ENCODE data around the gene ZBTB24.

ZBTB24 gene

DNA sequence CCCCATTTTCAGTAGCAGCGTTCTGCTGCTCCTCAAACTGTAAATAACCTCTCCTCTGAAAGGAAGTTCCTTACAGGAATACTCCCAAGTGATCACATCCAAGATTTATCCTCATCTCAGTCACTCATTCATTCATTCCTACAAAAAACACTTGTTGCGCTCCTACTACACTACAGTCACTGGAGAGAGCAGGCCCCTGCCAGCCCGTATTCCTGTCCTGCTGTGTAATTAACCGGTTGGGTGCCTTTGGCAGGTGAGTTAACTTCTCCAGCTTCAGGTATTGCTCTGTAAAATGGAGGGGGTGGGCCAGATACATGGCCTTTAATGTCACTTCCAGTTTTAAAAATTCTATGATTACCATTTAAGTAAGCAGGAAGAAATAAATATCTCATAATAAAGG lies 15.0 kb upstream of the ZBTB24 start:
- DNase-seq = no peak

- DNase-seq = no peak
Measured at GRCh38 chr6:109496036-109496772, 13.2 kb upstream of the ZBTB24 start.

DNA sequence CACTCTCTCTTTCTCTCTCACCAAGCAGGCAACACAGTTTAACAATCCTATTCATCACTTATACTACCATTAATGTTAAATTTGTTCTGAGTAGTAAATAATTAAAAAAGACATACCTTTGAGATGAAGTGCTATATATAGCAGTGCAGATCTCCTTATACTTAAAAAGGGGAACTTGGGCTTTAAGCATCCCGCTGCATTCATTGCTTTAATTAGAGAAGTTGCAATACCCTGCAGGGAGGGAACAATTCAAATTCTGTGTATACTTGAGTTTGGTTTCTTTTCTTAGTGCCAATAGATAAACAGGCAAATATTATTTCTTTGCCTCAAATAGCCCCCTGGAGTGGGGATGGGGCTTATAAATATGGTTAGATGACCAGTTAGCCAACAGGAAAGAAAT lies 10.8 kb upstream of the ZBTB24 start:
- no peak for DNase-seq

DNA sequence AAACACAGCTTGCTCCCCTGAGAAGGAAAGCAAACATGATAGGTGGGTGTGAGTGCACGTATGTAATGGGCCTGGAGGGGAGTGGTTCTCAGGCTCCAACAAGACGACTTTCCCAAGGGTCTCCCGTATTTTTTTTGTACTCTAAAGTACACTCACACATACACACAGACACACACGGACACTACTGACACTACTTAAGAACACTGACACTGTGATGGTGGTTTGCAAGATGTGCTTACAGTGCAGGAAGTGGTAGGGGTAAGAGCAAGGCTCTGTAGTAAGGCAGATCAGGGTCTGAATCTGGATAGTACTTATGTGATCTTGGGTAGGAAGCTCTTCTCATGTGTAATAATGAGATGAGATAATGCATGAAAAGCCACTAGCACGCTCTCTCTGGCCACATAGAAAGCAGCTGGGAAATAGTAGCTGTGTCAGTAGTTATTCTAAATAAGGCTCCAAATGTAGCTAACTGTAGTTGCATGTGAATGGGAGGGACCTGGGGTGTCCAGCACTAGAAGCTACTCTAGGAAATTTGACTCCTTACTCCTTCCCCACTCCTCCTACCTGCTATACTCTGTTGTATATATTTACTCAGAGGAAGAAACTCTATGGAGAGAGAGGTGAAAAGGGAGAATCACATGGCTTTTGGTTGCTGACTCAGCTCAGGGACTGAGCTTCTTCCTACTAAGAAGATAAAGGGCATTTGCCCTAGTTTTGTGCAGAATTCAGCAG lies 8.4 kb upstream of the ZBTB24 start:
- DNase-seq = no peak

- DNase-seq = no peak
Measured at GRCh38 chr6:109490713-109491112, 7.7 kb upstream of the ZBTB24 start.

DNA sequence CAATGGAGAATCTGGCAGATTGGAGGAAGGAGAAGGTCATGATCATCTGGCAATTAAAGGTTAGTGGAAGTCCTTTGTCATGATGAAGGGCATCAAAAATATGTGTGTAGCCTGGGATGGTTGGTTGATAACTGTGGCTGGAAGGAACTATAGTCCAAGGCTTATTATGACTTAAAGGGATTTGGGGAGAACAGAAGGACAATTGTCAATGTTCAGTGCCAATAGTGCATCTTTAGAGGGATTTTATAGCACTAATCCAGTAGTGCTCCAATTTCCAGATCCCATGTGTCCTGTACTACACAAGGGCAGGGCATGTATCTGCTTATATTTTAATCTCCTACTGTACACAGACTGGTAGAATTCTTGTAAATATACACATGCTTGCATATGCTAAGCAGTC lies 5.0 kb upstream of the ZBTB24 start:
- no peak for DNase-seq

DNA sequence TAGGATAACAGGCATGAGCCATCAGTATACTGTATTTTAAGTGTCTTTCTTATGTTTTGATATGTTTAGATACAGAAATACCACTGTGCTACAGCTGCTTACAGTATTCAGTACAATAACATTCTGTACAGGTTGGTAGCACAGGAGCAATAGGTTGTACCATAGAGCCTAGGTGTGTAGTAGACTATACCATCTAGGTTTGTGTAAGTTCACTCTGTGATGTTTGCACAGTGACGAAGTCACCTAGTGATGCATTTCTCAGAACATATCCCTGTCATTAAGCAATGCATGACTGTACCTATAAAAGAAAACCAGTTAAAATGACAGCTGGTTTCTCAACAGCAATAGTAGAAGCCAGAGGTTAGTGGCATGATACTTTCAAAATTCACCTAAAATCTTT lies 3.0 kb upstream of the ZBTB24 start:
- DNase-seq = no peak

DNA sequence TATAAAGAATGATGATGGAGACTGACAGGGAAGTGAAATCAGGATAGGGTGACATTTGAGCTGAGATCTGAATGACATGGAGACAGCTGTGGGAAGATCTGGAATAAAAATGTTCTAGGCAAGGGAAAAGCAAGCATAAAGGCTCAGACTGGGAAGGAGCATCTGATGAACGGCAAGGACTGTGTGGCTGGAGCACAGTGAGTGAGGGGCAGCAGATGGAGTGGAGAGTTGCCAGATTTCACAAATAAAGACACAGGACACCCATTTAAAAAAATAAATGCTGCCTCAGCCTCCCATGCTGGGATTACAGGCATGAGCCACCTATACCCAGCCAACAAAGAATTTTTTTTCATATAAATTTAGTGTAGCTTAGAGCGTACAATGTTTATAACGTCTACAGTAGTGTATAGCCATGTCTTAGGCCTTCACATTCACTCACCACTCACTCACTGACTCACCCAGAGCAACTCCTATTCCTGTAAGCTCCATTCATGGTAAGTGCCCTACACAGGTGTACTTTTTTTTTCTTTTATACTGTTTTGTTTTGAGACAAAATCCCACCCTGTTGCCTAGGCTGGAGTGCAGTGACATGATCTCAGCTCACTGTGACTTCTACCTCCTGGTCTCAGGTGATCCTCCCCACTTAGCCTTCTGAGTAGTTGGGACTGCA lies 2.4 kb upstream of the ZBTB24 start:
- no peak for DNase-seq

- DNase-seq = no peak
Measured at GRCh38 chr6:109484122-109484521, 1.1 kb upstream of the ZBTB24 start.

DNA sequence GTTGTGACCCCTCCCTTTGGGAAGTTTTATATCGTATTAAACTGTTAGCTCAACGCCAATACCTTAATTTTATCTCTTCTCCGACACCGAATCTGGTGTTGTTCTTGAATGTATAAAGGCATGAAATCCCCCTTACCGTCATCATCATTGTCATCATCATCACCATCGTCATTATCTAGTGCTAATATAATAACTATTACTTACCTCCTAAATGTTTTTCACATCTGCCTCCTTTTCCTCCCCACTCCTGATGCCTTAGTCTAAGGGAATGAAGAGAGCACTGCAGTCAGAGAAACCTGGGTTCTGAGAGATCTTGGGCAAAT lies 677 bp upstream of the ZBTB24 start:
- no peak for DNase-seq

- no peak for DNase-seq
Measured at GRCh38 chr6:109480993-109481480, 2.0 kb downstream of the ZBTB24 start.

GRCh38 chr6:109478841-109479624 lies 4.0 kb downstream of the ZBTB24 start:
- DNase-seq = no peak

DNA sequence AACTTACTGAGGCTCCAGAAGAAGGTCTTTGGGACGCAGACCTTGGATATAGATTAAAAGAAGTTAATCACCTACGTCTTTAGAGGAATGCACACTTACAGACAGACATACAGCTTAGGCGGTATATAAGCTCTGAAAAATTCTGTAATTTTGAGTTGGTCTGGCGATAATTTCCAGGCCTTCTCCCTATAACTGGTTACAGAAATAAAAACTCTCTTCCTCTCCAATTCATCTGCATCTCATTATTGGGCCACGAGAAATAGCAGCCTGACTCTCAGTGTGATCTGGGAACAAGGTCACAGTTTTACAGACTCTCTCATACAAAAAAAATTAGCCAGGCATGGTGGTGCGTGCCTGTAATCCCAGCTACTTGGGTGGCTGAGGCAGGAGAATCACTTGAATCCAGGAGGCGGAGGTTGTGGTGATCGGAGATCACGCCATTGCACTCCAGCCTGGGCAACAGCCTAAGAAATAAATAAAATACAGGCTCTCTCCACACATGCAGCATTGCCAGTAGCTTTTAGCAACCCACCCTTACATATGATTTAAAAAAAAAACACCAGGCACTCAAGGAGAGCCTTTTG lies 4.7 kb downstream of the ZBTB24 start:
- peak; percentile 70 for DNase-seq

DNA sequence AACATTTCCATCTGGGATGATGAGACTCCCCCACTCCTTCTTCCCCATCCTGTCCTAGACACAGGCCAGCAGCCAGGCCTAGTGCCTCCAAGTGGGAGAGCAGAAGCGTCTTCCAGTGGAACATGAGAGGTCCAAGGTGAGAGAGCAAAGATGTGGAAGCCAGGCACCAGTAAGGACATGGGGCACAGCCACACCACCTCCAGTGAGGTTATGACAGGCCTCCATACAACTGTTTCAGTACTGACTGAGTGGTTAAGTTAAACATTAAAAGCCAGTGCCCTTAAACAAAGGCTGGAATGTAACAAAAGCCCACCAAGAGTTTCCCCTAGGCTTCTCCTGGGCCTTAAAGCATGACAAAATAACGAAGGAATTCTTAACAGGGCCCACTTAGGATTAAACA lies 5.3 kb downstream of the ZBTB24 start:
- no peak for DNase-seq

GRCh38 chr6:109477184-109477583 lies 5.8 kb downstream of the ZBTB24 start:
- no peak for DNase-seq

GRCh38 chr6:109475625-109476024 lies 7.4 kb downstream of the ZBTB24 start:
- no peak for DNase-seq

DNA sequence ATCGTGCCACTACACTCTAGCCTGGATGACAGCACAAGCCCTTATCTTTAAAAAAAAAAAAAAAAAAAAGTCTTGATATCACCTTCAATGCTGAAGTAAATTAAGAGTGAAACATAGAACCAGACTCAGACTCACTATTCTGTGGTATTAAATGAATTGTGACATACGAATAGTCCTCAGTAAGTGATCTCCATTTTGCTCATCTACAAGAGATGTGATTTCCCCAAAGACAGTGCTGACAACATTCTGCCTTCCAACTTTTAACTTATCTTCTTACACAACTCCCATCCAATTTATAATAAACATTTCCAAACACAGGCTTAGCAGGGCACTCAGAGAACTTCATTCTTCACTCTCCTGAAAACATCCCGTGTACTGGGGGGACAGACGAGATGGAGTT lies 8.0 kb downstream of the ZBTB24 start:
- no peak for DNase-seq

DNA sequence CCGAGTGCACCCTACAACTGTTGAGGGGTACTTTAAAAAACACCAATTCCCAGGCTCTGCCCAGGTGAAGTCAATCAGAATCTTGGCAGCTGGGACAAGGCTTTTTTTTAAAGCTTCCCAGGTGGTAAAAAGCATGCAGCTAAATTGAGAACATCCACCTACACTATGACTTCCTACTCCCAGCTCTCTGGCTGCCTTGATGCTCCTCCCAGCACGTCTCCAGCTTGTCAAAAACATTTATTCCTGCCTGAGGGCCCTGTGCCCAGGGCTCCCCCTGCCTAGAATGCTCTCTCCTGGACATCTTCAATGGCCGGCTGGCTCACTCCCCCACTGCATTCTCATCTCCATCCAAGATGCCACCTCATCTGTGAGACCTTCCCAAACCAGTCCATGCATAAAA lies 9.9 kb downstream of the ZBTB24 start:
- no peak for DNase-seq

GRCh38 chr6:109472132-109472995 lies 10.7 kb downstream of the ZBTB24 start:
- DNase-seq = no peak

DNA sequence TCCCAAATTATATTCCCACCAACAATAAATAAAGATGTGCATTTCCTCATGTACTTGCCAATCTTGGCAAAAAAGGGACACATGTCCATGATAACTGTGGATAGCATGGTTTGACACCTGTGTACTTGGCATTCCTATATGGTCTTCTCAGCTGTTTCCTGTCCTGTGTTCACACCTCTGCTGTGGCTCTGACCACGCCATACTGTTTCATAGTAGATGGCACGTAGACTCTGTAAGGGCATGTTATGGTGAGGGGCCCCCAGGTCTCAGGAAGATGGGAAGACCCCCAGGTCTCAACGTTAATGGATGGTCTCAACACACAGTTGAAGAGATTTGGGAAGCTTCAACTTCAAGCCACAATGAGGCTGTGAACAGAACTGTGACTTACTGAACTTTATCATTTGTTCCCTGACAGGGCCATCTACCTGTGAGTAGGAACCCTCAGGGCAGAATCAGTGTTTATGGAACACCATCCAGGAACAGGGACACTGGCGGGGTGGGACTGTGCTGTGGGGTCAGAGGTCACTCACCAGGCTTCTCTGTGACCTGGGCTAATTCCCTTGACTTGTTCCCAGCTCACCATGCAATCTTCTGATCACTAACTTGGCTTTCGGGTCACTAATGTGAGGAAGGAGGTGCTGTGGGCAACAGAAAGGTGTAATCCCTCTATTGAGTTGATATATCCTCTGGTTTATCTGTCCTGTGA lies 11.8 kb downstream of the ZBTB24 start:
- DNase-seq = no peak
